GM12875 (cell line): ENCODE results near the gene GFPT2.

Experiments
- H3K4me3 ChIP-seq: one replicate; pipeline ENCODE4 v1.5.1; 2011; ENCODE audit warnings: low read depth, low read length, control low read depth
- TF ChIP-seq, protein P1 (sequence below): IDR thresholded peaks from 2 replicates; pipeline ENCODE4 v1.5.1; 2011; ENCODE audit warnings: low read depth, mild to moderate bottlenecking, control low read depth, inconsistent platforms, low read length, moderate library complexity, borderline replicate concordance; ENCODE audit not compliant: insufficient read depth

GFPT2 gene

DNA sequence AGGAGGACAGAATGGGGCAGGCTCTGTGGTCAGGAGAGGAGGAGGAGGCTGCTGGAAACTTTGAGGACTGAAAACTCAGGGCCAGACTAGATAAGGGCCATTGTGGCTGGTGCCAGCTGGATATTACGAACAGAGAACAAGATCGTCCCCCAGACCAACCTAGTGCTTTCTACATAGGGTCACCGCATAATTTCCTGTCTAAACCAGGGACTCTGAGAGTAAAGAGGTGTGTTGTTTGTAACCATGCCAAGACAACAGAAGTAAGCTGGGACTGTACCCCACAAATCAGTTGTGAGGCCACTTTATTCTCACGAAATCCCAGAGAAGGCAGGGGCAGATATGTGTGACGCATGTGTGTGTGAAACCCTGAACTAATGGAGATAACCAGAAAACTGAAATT is 20.3 kb upstream of the GFPT2 start:
- TF ChIP-seq, protein P1, sequence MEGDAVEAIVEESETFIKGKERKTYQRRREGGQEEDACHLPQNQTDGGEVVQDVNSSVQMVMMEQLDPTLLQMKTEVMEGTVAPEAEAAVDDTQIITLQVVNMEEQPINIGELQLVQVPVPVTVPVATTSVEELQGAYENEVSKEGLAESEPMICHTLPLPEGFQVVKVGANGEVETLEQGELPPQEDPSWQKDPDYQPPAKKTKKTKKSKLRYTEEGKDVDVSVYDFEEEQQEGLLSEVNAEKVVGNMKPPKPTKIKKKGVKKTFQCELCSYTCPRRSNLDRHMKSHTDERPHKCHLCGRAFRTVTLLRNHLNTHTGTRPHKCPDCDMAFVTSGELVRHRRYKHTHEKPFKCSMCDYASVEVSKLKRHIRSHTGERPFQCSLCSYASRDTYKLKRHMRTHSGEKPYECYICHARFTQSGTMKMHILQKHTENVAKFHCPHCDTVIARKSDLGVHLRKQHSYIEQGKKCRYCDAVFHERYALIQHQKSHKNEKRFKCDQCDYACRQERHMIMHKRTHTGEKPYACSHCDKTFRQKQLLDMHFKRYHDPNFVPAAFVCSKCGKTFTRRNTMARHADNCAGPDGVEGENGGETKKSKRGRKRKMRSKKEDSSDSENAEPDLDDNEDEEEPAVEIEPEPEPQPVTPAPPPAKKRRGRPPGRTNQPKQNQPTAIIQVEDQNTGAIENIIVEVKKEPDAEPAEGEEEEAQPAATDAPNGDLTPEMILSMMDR, result no peak
- no peak overlapping the region for H3K4me3 ChIP-seq

DNA sequence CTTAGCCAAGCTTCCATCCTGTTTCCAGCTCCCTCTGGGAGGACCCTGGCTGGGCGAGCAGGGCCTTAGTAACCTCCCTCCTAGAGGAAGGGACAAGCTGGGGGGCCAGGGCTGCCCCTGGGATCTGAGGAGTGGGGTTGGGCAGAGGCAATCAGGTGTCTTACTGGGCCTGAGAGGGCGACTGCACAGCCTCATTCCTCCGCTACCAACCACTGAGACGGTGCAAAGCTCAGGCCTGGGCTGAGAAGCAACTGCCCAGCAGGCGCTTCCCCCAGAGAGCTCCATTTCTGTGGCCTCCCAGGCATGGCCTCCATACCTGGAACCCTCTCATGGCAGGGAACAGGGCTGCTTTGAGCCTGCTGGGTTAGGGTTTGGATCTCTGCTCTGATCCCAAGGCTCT is 18.8 kb upstream of the GFPT2 start:
- no peak overlapping the region for H3K4me3 ChIP-seq
- TF ChIP-seq, protein P1, result no peak

DNA sequence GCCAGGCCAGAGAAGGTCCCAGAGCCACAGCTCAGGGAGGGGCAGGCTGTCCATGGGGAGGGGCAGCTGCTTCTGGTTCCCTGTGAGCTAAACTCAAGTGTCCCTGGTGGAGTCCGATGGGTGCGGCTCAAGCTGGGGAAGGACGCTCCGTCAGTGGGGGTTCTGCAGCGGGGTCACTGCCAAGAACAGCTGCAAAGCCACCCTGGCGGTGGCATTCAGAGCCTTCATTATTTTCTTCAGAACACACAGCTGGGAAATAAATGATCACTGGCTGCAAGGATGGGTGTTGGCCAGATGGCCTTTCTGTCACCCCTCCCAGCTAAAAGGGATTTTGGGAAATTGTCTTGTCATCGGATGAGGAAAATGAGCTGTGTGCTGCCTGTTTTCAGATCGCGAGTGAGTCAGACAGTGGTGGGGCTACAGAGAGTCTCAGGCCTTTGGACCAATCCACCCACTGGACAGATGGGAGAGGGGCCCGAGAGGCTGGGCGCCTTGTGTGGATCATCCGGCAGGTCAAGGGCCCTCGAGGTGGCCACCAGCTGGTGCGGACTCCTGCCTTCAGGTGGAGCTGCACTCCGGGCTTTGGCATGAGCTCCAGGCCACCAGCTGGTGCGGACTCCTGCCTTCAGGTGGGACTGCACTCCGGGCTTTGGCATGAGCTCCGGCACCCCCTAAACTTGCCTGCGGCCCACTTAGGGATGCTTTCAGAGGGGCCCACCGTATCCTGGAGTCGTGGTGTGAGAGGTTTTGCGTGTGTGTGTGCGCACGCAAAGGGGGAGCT is 17.9 kb upstream of the GFPT2 start:
- TF ChIP-seq, protein P1, result no peak

DNA sequence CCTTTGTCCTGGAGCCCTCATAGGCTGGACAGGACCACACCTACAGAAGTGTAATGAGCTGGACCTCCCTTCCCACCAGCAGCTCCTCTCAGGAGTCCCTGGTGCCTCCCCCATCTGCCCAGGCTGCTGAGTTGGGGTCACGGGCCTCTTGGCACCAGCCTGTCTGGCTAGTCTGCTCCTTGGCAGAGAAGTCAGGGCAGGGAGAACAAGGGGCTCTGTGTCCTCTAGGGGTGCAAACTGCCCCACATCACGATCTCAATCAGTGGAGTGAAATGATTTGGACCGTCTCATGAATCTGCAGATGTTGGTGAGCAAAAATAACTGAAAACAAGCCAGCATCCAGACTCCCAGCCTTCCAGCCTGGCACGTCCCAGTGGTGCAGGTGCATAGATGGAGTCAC is 14.9 kb upstream of the GFPT2 start:
- no peak overlapping the region for H3K4me3 ChIP-seq
- TF ChIP-seq, protein P1, result no peak

More for the DNA sequence above, 17.9 kb upstream of the GFPT2 start:
- no peak overlapping the region for H3K4me3 ChIP-seq

DNA sequence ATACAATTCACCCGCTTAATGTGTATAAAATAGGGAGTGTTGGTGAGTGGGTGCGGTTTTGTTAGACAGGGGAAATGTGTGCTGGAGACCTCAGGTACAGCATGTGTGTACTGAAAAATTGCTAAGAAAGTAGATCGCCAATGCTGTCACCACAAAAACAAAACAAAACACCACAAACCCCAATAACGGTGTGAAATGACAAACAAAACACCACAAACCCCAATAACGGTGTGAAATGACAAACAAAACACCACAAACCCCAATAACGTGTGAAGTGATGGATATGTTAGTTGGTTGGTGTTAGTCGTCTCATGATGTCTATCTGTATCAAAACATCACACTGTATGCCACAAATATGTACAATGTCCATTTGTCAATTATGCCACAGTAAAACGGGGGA is 14.2 kb upstream of the GFPT2 start:
- no peak overlapping the region for H3K4me3 ChIP-seq
- TF ChIP-seq, protein P1, result no peak

DNA sequence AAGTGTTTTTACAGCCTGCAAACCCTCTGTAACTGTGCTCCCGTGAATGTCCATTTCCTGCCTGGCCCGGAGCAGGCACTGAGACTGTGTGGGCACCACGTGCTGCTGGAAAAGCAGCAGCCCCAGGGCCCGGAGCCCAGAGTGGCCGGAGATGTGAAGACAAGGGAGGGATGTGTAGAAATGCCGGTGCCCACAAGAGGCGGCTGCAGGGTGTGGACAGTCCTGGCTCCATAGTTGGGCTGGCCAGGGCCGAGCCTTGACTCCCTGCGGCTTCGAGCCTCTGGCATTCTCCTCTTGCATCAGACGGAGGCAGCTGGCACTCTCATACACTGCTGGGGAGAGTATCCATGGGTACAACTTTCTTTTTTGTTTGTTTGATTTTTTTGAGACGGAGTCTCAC is 13.2 kb upstream of the GFPT2 start:
- H3K4me3 ChIP-seq, result no peak overlapping the region
- TF ChIP-seq, protein P1, result no peak

DNA sequence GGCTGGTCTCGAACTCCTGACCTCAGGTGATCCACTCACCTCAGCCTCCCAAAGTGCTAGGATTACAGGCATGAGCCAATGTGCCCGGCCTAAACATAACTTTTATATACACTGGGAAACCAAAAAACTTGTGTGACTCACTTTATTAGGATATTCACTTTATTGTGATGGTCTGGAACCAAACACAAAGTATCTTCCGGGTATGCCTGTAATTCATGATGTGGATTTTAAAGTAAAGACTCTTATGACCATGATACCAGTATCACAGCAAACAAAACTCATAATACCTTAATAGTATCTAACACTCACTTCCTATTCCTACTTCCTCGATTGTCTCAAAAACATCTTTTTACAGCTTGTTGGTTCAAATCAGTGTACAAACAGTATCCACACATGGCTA is 12.7 kb upstream of the GFPT2 start:
- no peak overlapping the region for H3K4me3 ChIP-seq
- TF ChIP-seq, protein P1, result no peak
